GM21619 (cell line): ENCODE data around the gene ARMC12.

Experiments
- ATAC-seq: cut with Tn5 transposase; IDR thresholded peaks from one replicate; pipeline ENCODE4 v1.9.1; 2021; ENCODE audit not compliant: unreplicated experiment

ARMC12 gene

DNA sequence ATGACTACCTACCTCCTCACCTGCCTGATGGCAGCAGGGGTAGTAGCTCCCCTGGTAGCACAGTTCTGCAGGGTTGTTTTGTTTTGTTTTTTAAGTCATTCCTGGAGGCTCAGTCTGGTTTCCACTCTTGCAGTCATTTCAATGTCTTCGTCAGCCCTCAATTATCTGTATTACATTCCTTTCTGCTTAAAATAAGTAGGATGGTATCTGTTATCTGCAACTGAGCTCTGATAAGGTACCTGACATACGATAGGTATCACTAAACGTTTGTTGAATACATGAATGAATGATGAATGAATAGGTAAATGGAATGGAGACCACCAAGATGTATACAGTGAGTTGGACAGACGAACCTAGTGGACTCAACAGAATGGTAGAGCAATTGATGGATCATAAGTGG lies 32.4 kb downstream of the ARMC12 start:
- ATAC-seq, result no peak

DNA sequence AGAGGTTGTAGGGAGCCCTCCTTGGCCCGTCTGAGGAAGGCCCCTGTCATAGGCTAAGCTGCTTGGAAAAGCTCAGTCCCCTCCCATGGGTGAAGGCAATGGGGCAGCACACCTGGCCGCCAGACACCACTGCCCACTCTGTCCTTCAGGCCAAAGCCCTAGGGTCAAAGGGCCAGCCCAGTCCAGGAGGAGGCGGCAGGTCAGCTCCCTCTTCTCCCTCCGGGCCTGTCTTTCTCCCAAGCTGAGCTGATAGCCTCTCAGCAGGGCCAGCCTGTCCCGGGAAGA lies 34.5 kb downstream of the ARMC12 start:
- ATAC-seq, result no peak

DNA sequence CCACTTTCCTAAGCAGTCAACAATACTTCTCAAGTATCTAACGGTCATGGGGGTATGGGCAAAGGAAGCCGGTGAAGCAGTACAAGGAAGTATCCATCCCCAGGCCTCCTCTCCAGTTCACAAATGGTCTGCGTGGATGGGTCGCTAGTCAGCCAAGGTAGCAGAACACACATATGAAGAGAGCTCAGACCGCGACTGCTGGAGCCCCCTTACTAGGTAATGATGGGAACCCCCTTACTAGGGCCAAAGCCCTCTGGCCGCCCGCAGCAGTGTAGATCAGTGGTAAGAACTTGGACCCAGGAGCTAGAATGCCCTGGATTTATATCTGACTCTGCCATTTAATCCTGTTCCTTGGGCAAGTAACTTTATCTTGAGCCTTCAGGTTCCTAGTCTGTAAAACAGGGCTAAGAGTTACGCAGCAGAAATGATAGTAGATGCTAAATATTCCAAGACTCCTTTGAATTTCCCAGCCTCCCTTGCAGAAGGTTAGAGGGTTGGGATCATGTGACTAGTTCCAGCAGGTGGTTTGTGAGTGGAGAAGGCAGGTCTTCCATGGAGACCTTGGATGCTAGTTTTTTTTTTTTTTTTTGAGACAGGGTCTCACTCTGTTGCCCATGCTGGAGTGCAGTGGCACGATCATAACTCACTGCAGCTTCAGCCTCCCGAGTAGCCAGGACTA lies 37.4 kb downstream of the ARMC12 start:
- no peak for ATAC-seq

DNA sequence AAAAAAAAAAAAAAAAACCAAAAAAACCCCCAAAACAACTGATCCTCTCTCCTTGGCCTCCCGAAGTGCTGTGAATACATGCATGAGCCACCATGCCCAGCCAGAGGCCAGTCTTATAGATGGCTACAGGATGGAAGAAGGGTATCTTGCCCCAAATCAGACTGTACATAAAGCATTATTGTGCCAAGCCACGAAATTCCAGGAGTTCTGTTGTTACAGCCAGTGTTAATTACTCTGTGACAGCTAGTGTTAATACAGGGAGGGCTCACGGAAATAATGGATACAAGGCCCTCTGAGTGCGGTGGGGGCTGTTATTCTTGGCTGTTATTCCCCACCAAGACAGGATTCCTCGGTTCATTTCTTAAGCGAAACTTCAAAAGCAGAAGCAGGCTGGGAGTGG lies 38.2 kb downstream of the ARMC12 start:
- no peak for ATAC-seq

DNA sequence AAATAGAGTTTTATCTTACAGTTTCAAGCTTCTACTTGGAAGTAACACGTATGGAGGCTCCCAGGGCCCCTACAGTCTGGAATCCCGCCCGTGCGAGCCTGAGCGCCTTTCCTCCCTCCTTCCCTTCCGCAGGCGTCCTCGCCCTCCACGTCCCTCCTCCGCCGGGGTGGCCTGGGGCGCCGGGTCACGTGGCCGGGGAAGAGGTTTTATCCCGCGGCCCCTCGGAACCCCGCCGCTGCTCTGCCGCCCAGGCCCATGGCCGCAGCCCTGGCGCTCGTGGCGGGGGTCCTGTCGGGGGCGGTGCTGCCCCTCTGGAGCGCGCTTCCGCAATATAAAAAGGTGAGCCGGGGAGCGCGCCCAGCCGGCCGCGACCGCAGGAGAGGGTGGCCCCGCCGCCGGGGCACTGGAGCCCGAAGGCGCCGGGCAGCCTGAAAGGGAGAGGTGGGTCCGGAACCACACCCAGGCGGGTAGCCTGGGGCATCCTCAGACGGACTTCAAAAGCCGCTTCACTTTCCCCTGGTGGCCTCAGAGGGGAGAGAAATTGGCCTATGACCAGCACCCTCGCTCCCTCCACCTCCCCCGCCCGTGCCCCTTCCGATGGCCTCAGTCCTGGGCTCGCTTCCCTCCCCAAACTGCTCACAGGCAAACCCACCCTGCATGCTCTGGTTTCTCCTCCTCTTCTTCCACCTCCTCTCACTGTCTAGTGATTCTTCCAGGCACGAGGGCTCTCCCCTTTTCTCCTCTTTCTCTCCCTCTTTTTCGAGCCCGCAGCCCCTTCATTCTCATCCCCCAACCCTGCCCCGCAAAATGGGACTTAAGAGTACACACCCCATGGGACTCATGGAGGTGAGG lies 39.8 kb downstream of the ARMC12 start, which contains the start of gene CLPSL2:
CLPSL2 (plus strand) TSS at position 235 of the 852 bp plus-strand sequence; CDS start at position 256, 21 bp downstream.
- ATAC-seq, result no peak

DNA sequence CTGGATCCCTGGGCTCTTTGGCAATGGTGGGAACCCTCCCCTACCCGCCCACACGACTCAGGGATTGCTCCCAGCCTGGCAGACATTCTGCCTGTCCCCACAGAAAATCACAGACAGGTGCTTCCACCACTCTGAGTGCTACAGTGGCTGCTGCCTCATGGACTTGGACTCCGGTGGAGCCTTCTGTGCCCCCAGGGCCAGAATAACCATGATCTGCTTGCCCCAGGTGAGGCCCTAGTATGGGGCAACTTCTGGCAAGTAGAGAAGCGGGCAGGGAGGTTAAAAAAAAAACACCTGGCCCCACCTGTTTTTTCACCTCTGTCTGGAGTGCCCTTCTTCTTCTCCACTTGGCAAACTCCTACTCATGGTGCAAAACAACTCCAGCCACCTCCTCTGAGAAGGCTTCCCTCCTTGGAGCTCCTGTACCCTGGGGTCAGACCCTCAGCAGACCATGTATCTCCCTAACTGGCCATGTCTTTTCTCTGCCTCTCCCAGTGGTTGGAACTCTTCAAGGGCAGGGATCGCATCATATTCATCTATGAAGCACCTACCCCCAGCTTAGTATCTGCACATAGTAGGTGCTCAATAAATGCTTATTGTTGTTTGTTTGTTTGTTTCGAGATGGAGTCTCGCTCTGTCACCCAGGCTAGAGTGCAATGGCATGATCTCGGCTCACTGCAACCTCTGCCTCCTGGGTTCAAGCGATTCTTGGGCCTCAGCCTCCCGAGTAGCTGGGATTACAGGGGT lies 40.7 kb downstream of the ARMC12 start:
- ATAC-seq, result no peak

DNA sequence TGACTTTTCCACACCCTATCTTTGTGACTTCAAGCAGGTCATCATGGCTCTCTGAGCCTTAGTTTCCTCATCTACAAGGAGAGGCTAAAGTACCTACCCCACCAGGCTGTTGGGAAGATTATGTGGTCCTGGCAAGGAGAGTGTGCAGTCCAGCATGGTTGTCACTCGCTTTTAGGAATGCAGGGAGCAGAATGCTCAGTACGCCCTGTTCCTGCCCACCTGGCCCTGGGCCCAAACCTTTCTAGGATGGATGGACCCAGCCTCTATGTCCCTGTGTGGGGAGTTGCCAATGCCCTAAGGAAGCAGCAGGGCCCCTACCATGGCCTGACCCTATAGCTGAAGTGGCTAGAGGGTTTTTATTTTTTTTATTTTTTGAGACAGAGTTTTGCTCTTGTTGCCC lies 41.6 kb downstream of the ARMC12 start:
- no peak for ATAC-seq

DNA sequence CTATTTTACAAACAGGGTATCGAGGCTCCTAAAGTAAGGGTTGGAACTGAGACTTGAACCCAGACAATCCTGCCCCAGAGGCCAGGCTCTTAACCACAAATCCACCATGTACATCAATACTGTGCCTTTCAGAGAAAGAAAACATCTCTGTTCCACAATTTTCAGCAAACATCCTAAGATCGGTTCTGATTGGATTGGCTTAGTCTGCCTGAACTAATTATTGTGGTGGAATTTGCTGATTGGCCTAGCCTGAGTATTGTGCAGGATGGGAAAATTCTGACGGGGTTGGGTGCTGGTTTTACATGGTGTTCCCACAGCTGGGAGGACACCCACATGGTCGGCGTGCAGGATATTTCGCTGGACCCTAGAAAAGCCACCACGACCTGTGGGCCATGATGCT lies 43.9 kb downstream of the ARMC12 start, which contains the start of gene CLPSL1:
CLPSL1 (plus strand) TSS at position 301 of the 400 bp plus-strand sequence; CDS start at position 393, 92 bp downstream.
- ATAC-seq, result no peak

DNA sequence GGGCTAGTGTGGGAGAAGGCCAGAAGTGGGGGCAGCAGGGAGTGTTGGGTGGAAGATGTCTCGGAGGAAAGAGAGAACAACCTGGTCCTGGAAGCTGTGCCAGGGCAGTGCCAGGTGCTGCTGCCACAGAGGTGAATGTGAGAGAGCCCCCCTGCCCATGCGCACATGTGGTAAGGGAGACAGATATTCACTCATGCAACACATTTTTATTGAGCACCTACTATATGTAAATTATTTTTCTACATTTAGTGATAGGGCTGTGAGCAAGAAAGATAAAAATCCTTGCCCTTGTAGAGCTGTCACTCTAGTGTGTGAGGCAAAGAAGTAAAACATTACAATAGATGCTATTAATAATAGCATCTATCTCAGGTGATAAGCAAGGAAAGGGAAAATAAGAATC lies 44.5 kb downstream of the ARMC12 start:
- ATAC-seq, result no peak

DNA sequence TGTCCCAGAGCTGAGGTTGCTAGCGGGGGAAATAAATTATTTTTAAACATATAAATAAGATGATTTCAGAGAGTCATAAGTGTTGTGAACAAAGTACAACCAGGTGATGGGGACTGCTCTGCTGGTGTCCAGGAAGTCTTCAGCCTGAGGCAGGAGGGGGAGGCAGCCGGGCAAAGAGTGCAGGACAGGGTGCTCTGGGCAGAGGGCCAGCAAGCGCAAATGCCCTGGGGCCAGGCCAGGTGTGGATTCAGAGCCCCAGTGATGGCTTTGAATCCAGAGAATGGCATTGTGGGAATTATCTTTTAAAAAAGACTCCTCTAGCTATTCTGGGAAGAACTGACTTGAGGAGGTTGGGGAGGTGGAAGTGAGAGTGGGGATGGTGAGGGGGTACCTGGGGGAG lies 45.6 kb downstream of the ARMC12 start:
- ATAC-seq, result no peak

DNA sequence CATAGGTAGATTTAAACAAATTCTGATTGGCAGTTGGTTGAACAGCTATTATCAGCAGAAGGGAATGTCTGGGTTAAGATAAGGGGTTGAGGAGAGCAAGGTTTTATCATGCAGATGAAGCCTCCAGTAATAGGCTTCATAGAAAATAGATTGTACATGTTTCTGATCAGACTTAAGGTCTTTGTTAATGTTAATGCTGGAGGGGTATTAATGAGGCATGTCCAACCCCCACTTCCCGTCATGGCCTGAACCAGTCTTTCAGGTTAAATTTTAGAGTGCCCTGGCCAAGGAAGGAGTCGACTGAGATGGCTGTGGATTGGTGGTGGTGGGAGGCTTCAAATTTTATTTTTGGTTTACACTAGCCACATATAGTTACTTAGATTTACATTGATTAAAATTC lies 47.4 kb downstream of the ARMC12 start:
- no peak for ATAC-seq

DNA sequence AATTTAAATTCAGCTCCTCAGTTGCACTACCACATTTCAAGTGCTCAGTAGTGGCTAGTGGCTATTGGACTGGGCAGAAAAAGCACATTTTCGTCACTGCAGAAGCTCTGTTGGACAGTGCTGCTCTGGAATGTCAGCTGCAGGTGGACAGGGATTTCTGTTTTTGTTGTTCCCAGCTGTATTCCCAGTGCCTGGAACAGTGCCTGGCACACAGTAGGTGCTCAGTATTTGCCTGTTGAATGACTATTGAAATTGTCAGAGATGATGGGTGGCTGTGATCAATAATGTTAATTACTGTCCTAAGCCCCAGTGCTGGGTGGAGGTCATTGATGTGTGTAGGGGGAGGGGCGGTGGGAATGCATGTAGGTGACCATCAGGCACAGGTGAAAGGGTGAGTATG lies 49.4 kb downstream of the ARMC12 start:
- no peak for ATAC-seq

DNA sequence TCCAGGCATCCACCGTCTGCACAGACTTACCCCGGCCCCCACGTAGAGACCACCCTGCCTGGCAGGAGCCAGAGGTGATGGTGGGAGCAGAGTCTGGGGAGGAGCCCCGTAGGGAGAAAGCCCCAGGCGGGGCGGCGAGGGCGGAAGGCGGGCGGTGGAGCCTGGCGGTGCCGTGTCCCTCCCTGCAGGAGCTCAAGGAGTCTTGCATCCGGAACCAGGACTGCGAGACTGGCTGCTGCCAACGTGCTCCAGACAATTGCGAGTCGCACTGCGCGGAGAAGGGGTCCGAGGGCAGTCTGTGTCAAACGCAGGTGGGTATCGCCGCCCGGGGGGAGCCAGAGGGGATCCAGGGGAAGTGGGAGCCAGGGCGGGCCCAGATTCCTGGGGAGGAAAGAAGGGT lies 50.0 kb downstream of the ARMC12 start:
- ATAC-seq, result no peak

DNA sequence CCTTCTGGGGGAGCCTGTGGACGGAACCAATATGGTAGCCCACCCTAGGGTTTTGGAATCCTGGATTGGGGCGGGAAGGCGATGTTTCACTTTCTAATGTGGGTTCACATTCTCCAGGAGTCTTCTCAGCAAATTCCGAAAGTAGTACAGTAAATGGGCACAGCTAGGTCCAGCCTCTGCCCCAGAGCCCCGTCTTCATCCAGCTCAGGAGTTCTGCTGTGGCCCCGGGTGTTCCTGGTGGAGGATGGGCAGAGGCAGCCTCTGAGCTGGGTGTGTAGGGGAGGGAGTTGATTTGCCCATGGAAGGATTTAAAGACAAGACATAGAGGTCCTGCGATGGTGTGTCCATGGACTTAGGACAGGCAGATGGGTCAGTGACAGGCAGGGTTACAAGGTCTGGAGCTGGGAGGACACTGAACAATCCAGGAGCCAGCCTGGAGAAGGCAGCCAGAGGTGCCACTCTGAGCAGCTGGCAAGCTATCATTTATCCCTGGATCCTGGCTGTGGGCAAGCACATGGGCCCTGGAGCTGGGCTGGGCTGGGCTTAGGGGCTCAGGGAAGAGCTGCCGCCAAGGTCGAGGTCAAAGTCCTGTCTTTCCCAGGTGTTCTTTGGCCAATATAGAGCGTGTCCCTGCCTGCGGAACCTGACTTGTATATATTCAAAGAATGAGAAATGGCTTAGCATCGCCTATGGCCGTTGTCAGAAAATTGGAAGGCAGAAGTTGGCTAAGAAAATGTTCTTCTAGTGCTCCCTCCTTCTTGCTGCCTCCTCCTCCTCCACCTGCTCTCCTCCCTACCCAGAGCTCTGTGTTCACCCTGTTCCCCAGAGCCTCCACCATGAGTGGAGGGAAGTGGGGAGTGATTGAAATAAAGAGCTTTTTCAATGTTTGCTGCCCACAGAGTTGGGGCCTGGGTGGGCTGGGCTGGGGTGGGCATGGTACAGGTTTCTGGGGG lies 50.7 kb downstream of the ARMC12 start:
- no peak for ATAC-seq

DNA sequence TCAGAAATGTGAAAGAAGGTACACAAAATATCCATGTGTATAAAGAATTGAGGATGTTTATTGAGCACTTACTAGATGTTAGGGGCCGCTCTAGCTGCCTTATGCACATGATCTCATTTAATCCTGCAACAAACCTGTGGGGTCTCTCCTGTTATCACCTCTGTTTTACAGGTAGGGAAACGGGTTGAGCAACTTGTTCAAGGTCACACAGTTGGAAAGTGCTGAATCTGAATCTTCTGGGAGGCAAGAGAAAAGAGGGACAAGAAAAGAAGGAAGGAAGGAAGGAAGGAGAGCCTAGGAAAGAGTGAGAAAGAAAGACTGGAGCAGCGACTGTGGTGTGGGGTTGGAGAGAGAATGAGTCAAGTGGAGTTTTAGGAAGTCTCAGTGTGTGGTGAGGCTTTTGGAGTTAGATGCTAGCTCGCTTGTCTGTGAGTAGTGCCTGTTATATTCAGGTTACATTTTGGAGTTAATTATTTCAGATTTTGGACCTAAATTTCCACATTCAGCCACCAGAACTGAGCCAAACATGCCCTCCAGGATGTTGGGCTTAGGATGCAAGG lies 51.7 kb downstream of the ARMC12 start:
- ATAC-seq, result no peak

DNA sequence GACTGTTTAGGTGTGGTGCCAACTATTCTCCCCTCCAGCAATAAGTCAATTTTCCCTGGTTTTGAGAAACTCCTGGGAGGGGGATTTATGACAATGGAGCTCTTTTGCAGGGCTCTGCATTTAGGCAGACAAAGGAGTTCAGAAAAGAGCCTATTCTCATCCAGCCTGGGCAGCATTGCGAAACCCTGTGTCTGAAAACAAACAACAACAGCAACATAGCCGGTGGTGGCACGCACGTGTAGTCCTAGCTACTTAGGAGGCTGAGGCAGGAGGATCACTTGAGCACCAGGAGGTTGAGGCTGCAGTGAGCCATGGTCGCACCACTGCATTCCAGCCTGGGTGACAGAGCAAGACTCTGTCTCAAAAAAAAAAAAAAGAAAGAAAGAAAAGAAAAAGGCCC lies 53.9 kb downstream of the ARMC12 start:
- ATAC-seq, result no peak

DNA sequence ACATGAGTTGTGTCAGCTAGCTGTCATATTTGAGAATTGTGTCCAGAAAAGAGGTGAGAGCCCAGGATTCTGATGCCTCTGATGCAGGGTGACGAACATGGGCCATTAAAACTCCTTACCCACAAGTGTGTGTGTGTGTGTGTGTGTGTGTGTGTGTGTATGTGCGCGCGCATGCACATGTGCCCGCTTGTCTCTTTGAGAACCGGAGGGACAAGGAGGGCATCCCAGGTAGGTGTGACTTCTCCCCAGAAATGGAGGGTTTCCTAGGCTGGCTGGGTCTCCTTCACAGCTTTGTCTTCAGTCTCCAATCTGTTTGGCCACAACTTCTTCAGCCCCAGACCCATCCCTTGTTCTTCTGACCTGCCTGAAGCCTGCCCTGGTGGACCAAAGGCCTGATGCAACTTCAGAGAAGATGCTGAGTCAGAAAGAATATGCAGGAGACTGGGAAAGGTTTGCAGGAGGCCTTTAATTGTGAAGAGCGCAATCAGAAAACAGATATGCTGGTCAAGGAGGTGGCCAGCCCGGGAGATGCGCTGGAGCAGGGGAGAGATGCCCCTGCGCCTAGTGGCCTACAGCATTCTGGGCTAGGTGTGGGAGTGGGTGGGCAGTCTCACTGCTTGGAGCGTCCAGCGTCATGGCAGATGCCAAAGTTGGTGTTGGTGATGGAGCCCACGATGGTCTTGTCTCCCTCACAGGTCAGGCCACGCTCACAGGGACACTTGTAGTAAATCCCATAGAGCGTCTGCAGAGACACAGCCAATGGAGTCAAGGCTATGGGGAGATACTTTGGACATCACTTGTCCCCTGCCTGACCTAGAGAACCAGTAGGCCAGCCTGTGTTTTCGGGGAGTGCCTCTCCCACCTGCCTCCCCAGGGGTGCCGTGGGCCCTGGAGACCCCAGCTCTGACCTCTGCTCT lies 58.0 kb downstream of the ARMC12 start:
- ATAC-seq, result no peak

DNA sequence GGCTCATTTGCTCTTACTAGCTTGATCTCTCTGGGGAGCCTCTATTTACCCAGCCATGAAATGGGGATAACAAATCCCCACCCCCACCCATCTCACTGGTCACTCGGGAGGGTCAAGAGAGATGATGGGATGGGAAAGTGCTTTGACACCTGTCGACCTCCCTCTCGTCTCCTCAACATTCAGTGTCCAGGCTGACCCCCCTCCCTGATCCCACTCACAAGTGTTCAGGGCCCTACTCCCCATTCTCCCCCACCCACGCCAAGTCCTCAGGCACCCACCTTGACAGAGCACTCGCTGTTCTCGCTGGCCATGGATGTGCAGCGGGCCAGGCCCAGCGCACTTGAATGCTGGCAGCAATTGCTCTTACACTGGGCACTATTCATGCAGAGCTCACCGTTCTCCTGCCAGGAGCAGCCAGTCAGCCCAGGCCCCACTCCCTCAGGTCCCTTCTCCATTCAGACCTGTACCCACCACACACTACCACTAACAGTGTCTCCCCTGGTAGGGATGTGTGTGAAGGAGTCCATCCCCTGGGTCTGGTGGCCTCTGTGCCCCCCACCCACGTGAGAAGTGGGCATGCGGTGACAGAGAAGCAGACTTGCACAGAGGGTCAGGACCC lies 58.7 kb downstream of the ARMC12 start:
- no peak for ATAC-seq

DNA sequence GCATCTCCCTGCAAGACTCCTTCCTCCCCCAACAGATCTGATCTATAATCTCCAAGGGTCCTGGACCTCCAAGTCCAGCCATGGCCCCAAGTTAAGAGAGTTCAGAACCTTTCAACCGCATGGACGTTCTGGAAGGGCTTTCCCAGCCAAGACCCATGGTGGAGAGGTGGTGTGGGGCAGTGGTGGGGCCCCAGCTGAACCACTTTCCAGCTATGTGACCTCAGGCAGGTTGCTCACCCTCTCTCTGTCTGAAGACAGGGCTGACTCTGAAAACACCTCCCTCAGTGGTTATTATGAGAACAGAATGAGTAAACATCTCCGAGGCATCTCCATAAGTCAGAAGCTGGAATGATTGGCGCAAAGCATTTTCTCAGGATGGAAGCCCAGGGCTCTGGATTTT lies 59.4 kb downstream of the ARMC12 start:
- no peak for ATAC-seq
